GM08714 (cell line): ENCODE data around the gene FAM120A.
"Not testable (repeated sequence)": the region's sequence is repeated elsewhere in the genome, so short reads cannot be mapped to it uniquely, and the experiment has no call there.

ENCODE experiments used
- H3K4me3 ChIP-seq: fragments of 200-500 bp; sonication (Bioruptor generic); 2 replicates; pipeline ENCODE4 v1.5.1; 2014; ENCODE audit warnings: mild to moderate bottlenecking, low read length, inconsistent platforms
- ZNF274 ChIP-seq: IDR thresholded peaks from 2 replicates; pipeline ENCODE4 v1.6.1; 2012; ENCODE audit warnings: mild to moderate bottlenecking, low read depth, low read length

The FAM120A gene

GRCh38 chr9:93434056-93434455 lies 17.4 kb upstream of the FAM120A start:
- H3K4me3 ChIP-seq, result no peak overlapping the region
- TF ChIP-seq ZNF274, result no peak

GRCh38 chr9:93435386-93435785 lies 16.1 kb upstream of the FAM120A start:
- no peak overlapping the region for H3K4me3 ChIP-seq
- TF ChIP-seq ZNF274, result no peak

GRCh38 chr9:93436218-93436617 lies 15.3 kb upstream of the FAM120A start:
- no peak for TF ChIP-seq ZNF274

GRCh38 chr9:93436655-93437407 lies 14.7 kb upstream of the FAM120A start:
- no peak overlapping the region for H3K4me3 ChIP-seq
- TF ChIP-seq ZNF274, result no peak

More at GRCh38 chr9:93436218-93436617, 15.3 kb upstream of the FAM120A start:
- H3K4me3 ChIP-seq, result no peak overlapping the region

- H3K4me3 ChIP-seq, result no peak overlapping the region
- no peak for TF ChIP-seq ZNF274
Measured at GRCh38 chr9:93437996-93438395, 13.5 kb upstream of the FAM120A start.

GRCh38 chr9:93439301-93439700 lies 12.2 kb upstream of the FAM120A start:
- not testable (repeated sequence) for H3K4me3 ChIP-seq

- TF ChIP-seq ZNF274, result no peak
- H3K4me3 ChIP-seq, result no peak overlapping the region
Measured at GRCh38 chr9:93440896-93441580, 10.4 kb upstream of the FAM120A start.

GRCh38 chr9:93446073-93446472 lies 5.4 kb upstream of the FAM120A start:
- TF ChIP-seq ZNF274, result no peak
- H3K4me3 ChIP-seq, result no peak overlapping the region

- no peak overlapping the region for H3K4me3 ChIP-seq
- TF ChIP-seq ZNF274, result no peak
Measured at GRCh38 chr9:93447655-93448054, 3.8 kb upstream of the FAM120A start.

- TF ChIP-seq ZNF274, result no peak
- H3K4me3 ChIP-seq, result peak overlapping the region; percentile 78
Measured at GRCh38 chr9:93451849-93452709, 594 bp downstream of the FAM120A start.

GRCh38 chr9:93452710-93453046 lies 1.2 kb downstream of the FAM120A start:
- TF ChIP-seq ZNF274, result no peak
- peak overlapping the region; percentile 78 for H3K4me3 ChIP-seq

- TF ChIP-seq ZNF274, result no peak
- H3K4me3 ChIP-seq, result peak within 1 kb of the TSS; percentile 78
Measured at GRCh38 chr9:93453047-93453914, 1.8 kb downstream of the FAM120A start, which contains the start of gene FAM120AOS. FAM120AOS (minus strand) TSS chr9:93453581; CDS start chr9:93452709, 872 bp downstream.

GRCh38 chr9:93456022-93456421 lies 4.5 kb downstream of the FAM120A start:
- no peak overlapping the region for H3K4me3 ChIP-seq
- TF ChIP-seq ZNF274, result no peak

- TF ChIP-seq ZNF274, result no peak
- H3K4me3 ChIP-seq, result no peak overlapping the region
Measured at GRCh38 chr9:93456504-93456903, 5.0 kb downstream of the FAM120A start.
